Breast epithelium (tissue), 3 donors: ENCODE results near the gene GRPR.

ENCODE experiments used
- POLR2A ChIP-seq: fragments of 450-650 bp; IDR thresholded peaks from one replicate; pipeline ENCODE4 v1.6.1; 2016; ENCODE audit warnings: antibody characterized with exemption, mild to moderate bottlenecking, moderate library complexity
- POLR2AphosphoS5 ChIP-seq, 3 donors: sonication (generic); formaldehyde crosslinking; IDR thresholded peaks; one replicate each; pipeline ENCODE4 v1.6.1; 2017; ENCODE audit warnings: antibody characterized with exemption in 3 of 3
- TF ChIP-seq, protein P1 (sequence below), 3 donors: fragments of 450-650 bp; IDR thresholded peaks; one replicate each; pipeline ENCODE4 v1.5.1; 2016 to 2017; ENCODE audit warnings: antibody characterized with exemption in 3 of 3, mild to moderate bottlenecking in 3 of 3, moderate library complexity in 3 of 3

DNA sequence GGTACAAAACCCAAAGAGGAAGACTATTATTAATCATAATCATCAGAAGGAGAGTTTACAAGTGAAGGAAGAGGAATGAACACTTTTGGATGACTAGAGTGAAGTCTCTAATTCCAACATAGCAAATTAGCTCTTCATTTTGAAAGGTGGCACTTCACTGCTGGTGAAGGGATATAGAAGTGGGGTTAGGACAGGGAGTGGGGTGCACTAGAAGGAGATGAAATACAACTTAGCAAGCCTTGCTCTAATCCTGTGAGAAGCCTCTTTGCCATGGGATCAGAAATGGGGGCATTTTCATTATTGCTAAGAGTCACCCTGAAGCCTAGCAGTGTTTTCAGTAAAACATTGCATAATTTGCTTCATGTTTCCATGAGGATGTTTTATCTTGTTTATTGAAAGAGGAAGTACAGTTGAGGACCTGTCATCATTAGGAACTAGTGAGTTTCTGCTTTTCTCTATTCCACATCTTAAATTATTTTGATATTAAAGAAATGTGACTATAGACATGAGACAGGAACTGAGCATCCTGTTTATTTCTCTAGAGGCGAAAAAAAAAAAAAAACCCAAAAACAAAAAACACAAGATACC is 9.3 kb upstream of the GRPR start:
- TF ChIP-seq, protein P1, sequence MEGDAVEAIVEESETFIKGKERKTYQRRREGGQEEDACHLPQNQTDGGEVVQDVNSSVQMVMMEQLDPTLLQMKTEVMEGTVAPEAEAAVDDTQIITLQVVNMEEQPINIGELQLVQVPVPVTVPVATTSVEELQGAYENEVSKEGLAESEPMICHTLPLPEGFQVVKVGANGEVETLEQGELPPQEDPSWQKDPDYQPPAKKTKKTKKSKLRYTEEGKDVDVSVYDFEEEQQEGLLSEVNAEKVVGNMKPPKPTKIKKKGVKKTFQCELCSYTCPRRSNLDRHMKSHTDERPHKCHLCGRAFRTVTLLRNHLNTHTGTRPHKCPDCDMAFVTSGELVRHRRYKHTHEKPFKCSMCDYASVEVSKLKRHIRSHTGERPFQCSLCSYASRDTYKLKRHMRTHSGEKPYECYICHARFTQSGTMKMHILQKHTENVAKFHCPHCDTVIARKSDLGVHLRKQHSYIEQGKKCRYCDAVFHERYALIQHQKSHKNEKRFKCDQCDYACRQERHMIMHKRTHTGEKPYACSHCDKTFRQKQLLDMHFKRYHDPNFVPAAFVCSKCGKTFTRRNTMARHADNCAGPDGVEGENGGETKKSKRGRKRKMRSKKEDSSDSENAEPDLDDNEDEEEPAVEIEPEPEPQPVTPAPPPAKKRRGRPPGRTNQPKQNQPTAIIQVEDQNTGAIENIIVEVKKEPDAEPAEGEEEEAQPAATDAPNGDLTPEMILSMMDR (IDR thresholded peaks at IDR 0.05): no peak
- TF ChIP-seq POLR2A: no peak
- no peak for TF ChIP-seq POLR2AphosphoS5 (IDR thresholded peaks at IDR 0.05)
